Transverse colon (tissue), 4 donors: ENCODE data around the gene MRPL53. TPM values are rescaled to one million over a fixed set of nuclear protein-coding genes. Genes with fewer than 3 reads are reported as not detected.

Experiments used
- DNase-seq: peaks from one replicate; pipeline ENCODE4 v3.0.0-alpha.2; 2019
- H3K27ac ChIP-seq, 4 donors: fragments of 200-600 bp; sonication (generic); 2 replicates each; pipeline ENCODE4 v1.5.1; 2016 to 2018; ENCODE audit warnings: inconsistent platforms in 4 of 4
- H3K27me3 ChIP-seq: fragments of 200-600 bp; sonication (generic); 2 replicates; pipeline ENCODE4 v1.5.1; 2017; ENCODE audit warnings: inconsistent platforms
- H3K36me3 ChIP-seq, 4 donors: fragments of 200-600 bp; sonication (generic); 2 replicates each; pipeline ENCODE4 v1.5.1; 2017 to 2019; ENCODE audit warnings: inconsistent platforms in 4 of 4
- H3K4me1 ChIP-seq, 4 donors: fragments of 200-600 bp; sonication (generic); 2 replicates each; pipeline ENCODE4 v1.5.1; 2017 to 2020; ENCODE audit warnings: inconsistent platforms in 4 of 4
- H3K4me3 ChIP-seq, 4 donors: fragments of 200-600 bp; sonication (generic); 1 replicate in 1 of 4; 2 replicates in 3 of 4; pipeline versions ENCODE4 v1.5.1 to v1.6.1; 2017 to 2019; ENCODE audit warnings: inconsistent platforms in 4 of 4
- H3K9me3 ChIP-seq, 2 donors: fragments of 200-600 bp; sonication (generic); 2 replicates each; pipeline ENCODE4 v1.5.1; 2017 to 2019; ENCODE audit warnings: inconsistent platforms in 2 of 2
- CTCF ChIP-seq, 5 experiments: fragments of 200-600 bp in 3 of 5; fragments of 450-650 bp in 2 of 5; sonication (generic) in 3 of 5; IDR thresholded peaks; 1 replicate in 2 of 5; 2 replicates in 3 of 5; pipeline ENCODE4 v1.5.1; 2016 to 2017; ENCODE audit warnings: antibody characterized with exemption in 5 of 5, inconsistent platforms in 3 of 5, mild to moderate bottlenecking in 2 of 5, moderate library complexity in 1 of 5
- EP300 ChIP-seq: sonication (generic); formaldehyde crosslinking; IDR thresholded peaks from one replicate; pipeline ENCODE4 v1.6.1; 2017; ENCODE audit warnings: antibody characterized with exemption, low read depth
- POLR2A ChIP-seq: fragments of 450-650 bp; IDR thresholded peaks from one replicate; pipeline ENCODE4 v1.6.1; 2016; ENCODE audit warnings: antibody characterized with exemption, mild to moderate bottlenecking, moderate library complexity
- POLR2AphosphoS5 ChIP-seq, 3 donors: sonication (generic); formaldehyde crosslinking; IDR thresholded peaks; one replicate each; pipeline ENCODE4 v1.6.1; 2016; ENCODE audit warnings: antibody characterized with exemption in 3 of 3
- WGBS, 2 donors: methylation state at CpG; one replicate each; pipeline ENCODE4 v1.1.5; 2018; ENCODE audit warnings: low coverage in 1 of 2; 5-methylcytosine and 5-hydroxymethylcytosine counted together
- in situ Hi-C, 4 donors: fragments of 200-750 bp; cut with MboI; loops; one replicate each; pipeline versions ENCODE4 v1.15.0 to v1.15.1; 2017; ENCODE audit warnings: low sequenced_read_pairs in 3 of 4, low pct_ligation_motif_present in 1 of 4, low pct_unique_long_range_greater_than_20kb in 1 of 4
- intact Hi-C: fragments of 100-400 bp; cut with DNase I; formaldehyde crosslinking; loops from one replicate; pipeline ENCODE4 v1.15.1; 2023; ENCODE audit warnings: low total_unique reads
- total RNA-seq, 4 donors: library from RNA; depleted of rRNA; stranded (reverse); fragments of >200 nt; gene quantifications; one replicate each; pipeline ENCODE4 v1.1.0, GENCODE V29; 2016

MRPL53 gene
- total RNA-seq, 4 donors from 2014 or later: 23.2 to 170 (median 26.3) TPM

- 84 to 91% methylated on average over 6 to 18 of the region's 18 CpGs for WGBS, 2 donors
Observed at GRCh38 chr2:74501335-74502071, 29.0 kb upstream of the MRPL53 start.

GRCh38 chr2:74500578-74500946 lies 28.1 kb upstream of the MRPL53 start:
- peaks cover 19 to 62% (median 47%) of the 10 kb centered on the region in 4 donors for H3K4me1 ChIP-seq
- no peak for DNase-seq
- no peak overlapping the region for H3K27ac ChIP-seq
- H3K27me3 ChIP-seq: peaks cover 42% of the 10 kb centered on the region
- intact Hi-C loops (no loop called here), in situ Hi-C loops (loop anchor here in 1 of 4 donors (5.0 kb wide), 1 partner anchor 77 kb away; no protein-coding TSS in a partner anchor)
- no peaks in the 10 kb centered on the region for H3K9me3 ChIP-seq
- TF ChIP-seq POLR2AphosphoS5 (IDR thresholded peaks at IDR 0.05) (no peak), EP300 (no peak), POLR2A (no peak), CTCF (IDR thresholded peaks at IDR 0.05) (no peak)
- H3K4me3 ChIP-seq: no peak overlapping the region
- no peaks in the 10 kb centered on the region for H3K36me3 ChIP-seq

More at GRCh38 chr2:74501335-74502071, 29.0 kb upstream of the MRPL53 start:
- Histone ChIP-seq H3K27me3 (peaks cover 42% of the 10 kb centered on the region), H3K4me1 (peaks cover 27 to 71% (median 57%) of the 10 kb centered on the region in 4 donors), H3K36me3 (no peaks in the 10 kb centered on the region), H3K27ac (no peak overlapping the region), H3K9me3 (no peaks in the 10 kb centered on the region), H3K4me3 (peak overlapping the region in 1 of 4 donors; percentile 54)
- intact Hi-C loops: no loop called here
- no peak for TF ChIP-seq CTCF (IDR thresholded peaks at IDR 0.05)
- no peak for TF ChIP-seq POLR2A
- in situ Hi-C loops: loop anchor here in 1 of 4 donors (5.0 kb wide), 1 partner anchor 76 kb away; no protein-coding TSS in a partner anchor
- no peak for DNase-seq

GRCh38 chr2:74499940-74500577 lies 27.6 kb upstream of the MRPL53 start:
- DNase-seq: no peak
- Histone ChIP-seq H3K9me3 (no peaks in the 10 kb centered on the region), H3K4me1 (peaks cover 19 to 57% (median 45%) of the 10 kb centered on the region in 4 donors), H3K27ac (no peak overlapping the region), H3K36me3 (no peaks in the 10 kb centered on the region), H3K27me3 (peaks cover 42% of the 10 kb centered on the region), H3K4me3 (peak overlapping the region in 1 of 4 donors; percentile 50)
- TF ChIP-seq POLR2AphosphoS5 (IDR thresholded peaks at IDR 0.05) (no peak), EP300 (no peak), POLR2A (no peak), CTCF (IDR thresholded peaks at IDR 0.05) (no peak)
- 62 to 67% methylated on average over 1 to 14 of the region's 15 CpGs for WGBS, 2 donors
- in situ Hi-C loops: loop anchor here in 3 of 4 donors (5.0 to 25.0 kb wide), 2 partner anchors 77 to 87 kb away; no protein-coding TSS in a partner anchor
- intact Hi-C loops: no loop called here

GRCh38 chr2:74499267-74499939 lies 26.9 kb upstream of the MRPL53 start, which contains the start of gene LBX2:
LBX2 (minus strand) TSS chr2:74499603; CDS start chr2:74499537, 66 bp downstream.
- Histone ChIP-seq H3K4me3 (peak within 1 kb of the TSS in 3 of 4 donors; percentile 11 to 50 (median 40)), H3K27me3 (peaks cover 42% of the 10 kb centered on the region), H3K36me3 (no peaks in the 10 kb centered on the region), H3K9me3 (no peaks in the 10 kb centered on the region), H3K4me1 (peaks cover 19 to 50% (median 41%) of the 10 kb centered on the region in 4 donors), H3K27ac (no peak within 1 kb of the TSS)
- in situ Hi-C loops: loop anchor here in 2 of 4 donors (25.0 kb wide), 1 partner anchor 88 kb away; no protein-coding TSS in a partner anchor
- WGBS, 2 donors: 4 to 5% methylated on average over 4 to 49 of the region's 65 CpGs
- intact Hi-C loops: no loop called here
- TF ChIP-seq EP300 (no peak), CTCF (IDR thresholded peaks at IDR 0.05) (no peak), POLR2A (no peak), POLR2AphosphoS5 (IDR thresholded peaks at IDR 0.05) (no peak)
- no peak for DNase-seq
